HepG2 (cell line): Measurements from ENCODE around the gene ITCH. TPM values are rescaled to one million over a fixed set of nuclear protein-coding genes. Genes with fewer than 3 reads are reported as not detected.
"Not testable (repeated sequence)": the region's sequence is repeated elsewhere in the genome, so short reads cannot be mapped to it uniquely, and the experiment has no call there.

Experiments
- ATAC-seq: fragments of 200-7000 bp; cut with Tn5 transposase; 3 replicates; pipeline ENCODE4 v1.9.1; 2020; ENCODE audit warnings: mild to moderate bottlenecking, moderate library complexity
- BruUV-seq: library from RNA; stranded (reverse); fragments of 400-500 nt; replicated peaks from 2 replicates; lab custom pipeline; 2021; lab: Mats Ljungman, UMichigan
- CTCF ChIA-PET: fragments of 300-600 bp; formaldehyde crosslinking; extraction: SDS; loops from one replicate; lab custom pipeline; 2021; ENCODE audit warnings: low total read pairs, inconsistent platforms, low intra/inter-chr PET ratio; lab: Yijun Ruan, JAX
- POLR2A ChIA-PET: fragments of 350-600 bp; sonication (Branson Sonifier 250); formaldehyde crosslinking; loops from one replicate; lab custom pipeline; 2020; ENCODE audit warnings: antibody characterized with exemption, inconsistent platforms; lab: Yijun Ruan, JAX
- DNase-seq: peaks from one replicate; pipeline ENCODE4 v3.0.0-alpha.2; 2015; ENCODE audit warnings: low spot score
- FAIRE-seq: peaks from 3 replicates; lab custom pipeline; 2011; peaks lifted over from hg19 to GRCh38; lab: Jason Lieb, UNC
- H2AFZ ChIP-seq: one replicate; pipeline ENCODE4 v1.6.1; 2011; ENCODE audit warnings: low read length, inconsistent platforms
- H3K27ac ChIP-seq: fragments of 300-600 bp; 3 replicates; pipeline ENCODE4 v1.8.0; 2011; ENCODE audit warnings: mixed run types, mild to moderate bottlenecking, mixed read lengths, low read length, inconsistent platforms; ENCODE audit not compliant: insufficient read depth; ENCODE audit errors: extremely low read length
- H3K27me3 ChIP-seq, 2 experiments: fragments of 200-600 bp in 1 of 2; 2 replicates in 1 of 2; 3 replicates in 1 of 2; pipeline versions ENCODE4 v1.6.0 to v1.8.0; 2011; ENCODE audit warnings: low read length in 2 of 2, mild to moderate bottlenecking in 2 of 2, moderate library complexity in 2 of 2, inconsistent platforms in 1 of 2; ENCODE audit not compliant: insufficient read depth in 2 of 2, control insufficient read depth in 1 of 2
- H3K36me3 ChIP-seq, 2 experiments: fragments of 200-600 bp in 1 of 2; replicated peaks in 1 of 2; 2 replicates in 1 of 2; 3 replicates in 1 of 2; pipeline versions ENCODE4 v1.5.1 to v1.8.0; 2011; ENCODE audit warnings: low read length in 2 of 2, inconsistent platforms in 1 of 2; ENCODE audit not compliant: insufficient read depth in 2 of 2, control insufficient read depth in 1 of 2
- H3K4me1 ChIP-seq: 2 replicates; pipeline ENCODE4 v1.5.1; 2012; ENCODE audit warnings: low read length, inconsistent platforms; ENCODE audit not compliant: insufficient read depth
- H3K4me2 ChIP-seq: 2 replicates; pipeline ENCODE4 v1.6.0; 2011; ENCODE audit warnings: low read depth, low read length, inconsistent platforms
- H3K4me3 ChIP-seq, 3 experiments: fragments of 200-600 bp in 1 of 3; sonication (generic), shearing (Covaris generic) in 1 of 3; replicated peaks in 1 of 3; 2 replicates each; pipeline ENCODE4 v1.5.1; 2011 to 2016; ENCODE audit warnings: low read length in 3 of 3, inconsistent platforms in 2 of 3, low read depth in 2 of 3, mild to moderate bottlenecking in 2 of 3, control low read depth in 1 of 3, mixed read lengths in 1 of 3; ENCODE audit not compliant: insufficient read depth in 1 of 3
- H3K79me2 ChIP-seq: one replicate; pipeline ENCODE4 v1.6.1; 2011; ENCODE audit warnings: low read length, inconsistent platforms; ENCODE audit not compliant: insufficient read depth
- H3K9ac ChIP-seq: 2 replicates; pipeline ENCODE4 v1.6.0; 2011; ENCODE audit warnings: mild to moderate bottlenecking, low read depth, low read length, inconsistent platforms; ENCODE audit not compliant: insufficient read depth
- H3K9me3 ChIP-seq: 2 replicates; pipeline ENCODE4 v1.5.1; 2012; ENCODE audit warnings: mild to moderate bottlenecking, low read length
- H4K20me1 ChIP-seq: 2 replicates; pipeline ENCODE4 v1.6.0; 2011; ENCODE audit warnings: inconsistent platforms, mild to moderate bottlenecking, low read length, moderate library complexity; ENCODE audit not compliant: insufficient read depth
- ATF7 ChIP-seq, 2 experiments: fragments of 450-650 bp in 1 of 2; sonication (generic) in 1 of 2; formaldehyde crosslinking in 1 of 2; IDR thresholded peaks; 2 replicates each; pipeline versions ENCODE4 v1.4.0 to v1.6.1; 2016 to 2020; ENCODE audit warnings: antibody characterized with exemption in 1 of 2, mild to moderate bottlenecking in 1 of 2, missing genetic modification reagents in 1 of 2
- HNF4G ChIP-seq, 2 experiments: sonication (generic) in 1 of 2; formaldehyde crosslinking in 1 of 2; IDR thresholded peaks; 2 replicates each; pipeline versions ENCODE4 v1.4.0 to v1.6.1; 2011 to 2020; ENCODE audit warnings: borderline replicate concordance in 2 of 2, low read depth in 2 of 2, mild to moderate bottlenecking in 2 of 2, low read length in 1 of 2, missing genetic modification reagents in 1 of 2, moderate library complexity in 1 of 2
- NR2F2 ChIP-seq: IDR thresholded peaks from 2 replicates; pipeline ENCODE4 v1.6.1; 2012; ENCODE audit warnings: low read depth, inconsistent platforms, borderline replicate concordance
- PCBP1 ChIP-seq: fragments of 200-400 bp; formaldehyde crosslinking; IDR thresholded peaks from 2 replicates; pipeline ENCODE4 v1.6.1; 2017; ENCODE audit warnings: mild to moderate bottlenecking, low read depth, low read length, borderline replicate concordance
- RARA ChIP-seq: IDR thresholded peaks from 2 replicates; pipeline ENCODE4 v1.6.1; 2016; ENCODE audit warnings: missing genetic modification reagents, missing compliant biosample characterization
- RBFOX2 ChIP-seq: fragments of 200-400 bp; formaldehyde crosslinking; IDR thresholded peaks from 2 replicates; pipeline ENCODE4 v1.6.1; 2017; ENCODE audit warnings: low read depth, mild to moderate bottlenecking, low read length
- ZFP1 ChIP-seq: IDR thresholded peaks from 2 replicates; pipeline ENCODE4 v1.6.1; 2016
- ZNF460 ChIP-seq: sonication (generic); formaldehyde crosslinking; IDR thresholded peaks from 2 replicates; pipeline ENCODE4 v1.5.1; 2020; ENCODE audit warnings: missing genetic modification reagents, mild to moderate bottlenecking, borderline replicate concordance
- ZNF496 ChIP-seq: sonication (generic); formaldehyde crosslinking; IDR thresholded peaks from 2 replicates; pipeline ENCODE4 v1.8.1; 2023; ENCODE audit warnings: mild to moderate bottlenecking, moderate library complexity, missing genetic modification reagents; ENCODE audit not compliant: insufficient replicate concordance
- ZNF598 ChIP-seq: sonication (generic); formaldehyde crosslinking; IDR thresholded peaks from 2 replicates; pipeline ENCODE4 v1.5.1; 2020; ENCODE audit warnings: mild to moderate bottlenecking, missing genetic modification reagents, borderline replicate concordance
- ZSCAN22 ChIP-seq: sonication (generic); formaldehyde crosslinking; IDR thresholded peaks from 2 replicates; pipeline ENCODE4 v1.4.0; 2020; ENCODE audit warnings: mild to moderate bottlenecking, missing genetic modification reagents
- WGBS: methylation state at CpG from one replicate; pipeline ENCODE4 v1.1.6; 2017; ENCODE audit warnings: low lambda C conversion rate; 5-methylcytosine and 5-hydroxymethylcytosine counted together
- in situ Hi-C: cut with HindIII; loops from 2 replicates; pipeline ENCODE4 v1.10.0; 2017; ENCODE audit warnings: low pct_unique_long_range_greater_than_20kb; ENCODE audit not compliant: extremely low pct_ligation_motif_present
- intact Hi-C: fragments of 100-400 bp; cut with micrococcal nuclease; formaldehyde crosslinking; loops from one replicate; pipeline ENCODE4 v1.10.0; 2022; ENCODE audit not compliant: unreplicated experiment
- polyA plus RNA-seq, 8 experiments: library from polyadenylated mRNA; depleted of rRNA in 3 of 8; stranded (reverse) in 7 of 8; unstranded in 1 of 8; fragments of >200 nt; fragmentation: Illumina TruSeq in 4 of 8; extraction: Trizol in 4 of 8; gene quantifications; 2 replicates each; pipeline versions ENCODE4 v1.2.1 to v1.2.3, GENCODE V29; 2011 to 2016; ENCODE audit warnings: low read depth in 4 of 8, missing spikeins in 1 of 8, mixed read lengths in 1 of 8; ENCODE audit not compliant: insufficient read depth in 1 of 8
- total RNA-seq, 5 experiments: library from RNA; depleted of rRNA; stranded (reverse); fragments of >200 nt; fragmentation: Illumina TruSeq; extraction: Trizol; gene quantifications; 2 replicates each; pipeline ENCODE4 v1.2.3, GENCODE V29; 2016; ENCODE audit warnings: low read depth in 1 of 5
- TF ChIP-seq, protein P1 (sequence below): sonication (generic); formaldehyde crosslinking; IDR thresholded peaks from 2 replicates; pipeline ENCODE4 v1.5.0; 2020; ENCODE audit warnings: missing genetic modification reagents, mild to moderate bottlenecking, borderline replicate concordance
- TF ChIP-seq, protein P2 (sequence below): sonication (generic); formaldehyde crosslinking; IDR thresholded peaks from 2 replicates; pipeline ENCODE4 v1.4.0; 2020; ENCODE audit warnings: missing genetic modification reagents
- TF ChIP-seq, protein P3 (sequence below): sonication (generic); formaldehyde crosslinking; IDR thresholded peaks from 2 replicates; pipeline ENCODE4 v1.4.0; 2020; ENCODE audit warnings: missing genetic modification reagents, borderline replicate concordance

Gene ITCH
- total and polyA plus RNA-seq, 2 of the 13 experiments (the other 11 are each of a cell fraction or from before 2014, with no cell fraction given) = 20.5 to 112 TPM

DNA sequence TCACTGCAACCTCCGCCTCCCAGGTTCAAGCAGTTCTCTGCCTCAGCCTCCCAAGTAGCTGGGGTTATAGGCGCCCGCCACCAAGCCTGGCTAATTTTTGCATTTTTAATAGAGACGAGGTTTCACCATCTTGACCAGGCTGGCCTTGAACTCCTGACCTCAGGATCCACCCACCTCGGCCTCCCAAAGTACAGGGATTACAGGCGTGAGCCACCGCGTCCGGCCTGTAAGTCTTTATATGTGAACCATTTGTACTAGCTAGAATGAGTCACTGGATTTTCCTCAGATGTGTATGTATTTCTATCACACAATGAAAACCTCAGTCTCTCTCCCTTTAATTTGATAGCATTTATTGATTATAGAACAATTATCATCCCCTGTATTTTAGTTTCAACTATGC is 34.0 kb downstream of the ITCH start (continued):
- peak; percentile 60; the same call in 1 of the 2 replicates for TF ChIP-seq ZNF460
- TF ChIP-seq ZFP1 (CRISPR knock-in tag) = no peak
- TF ChIP-seq PCBP1 = no peak
- TF ChIP-seq, protein P1, sequence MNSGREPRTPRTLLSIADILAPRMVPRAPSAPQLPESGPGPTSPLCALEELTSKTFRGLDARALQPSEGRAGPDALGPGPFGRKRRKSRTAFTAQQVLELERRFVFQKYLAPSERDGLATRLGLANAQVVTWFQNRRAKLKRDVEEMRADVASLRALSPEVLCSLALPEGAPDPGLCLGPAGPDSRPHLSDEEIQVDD (CRISPR knock-in tag) = no peak
- no peak for TF ChIP-seq ZNF496
- TF ChIP-seq RARA (CRISPR knock-in tag) = 0 out of 2 replicates have a peak, but pooled peaks have one; percentile 36
- no peak for TF ChIP-seq ZNF598 (CRISPR knock-in tag)
- TF ChIP-seq HNF4G (IDR thresholded peaks at IDR 0.05; ENCODE audit: borderline replicate concordance, low read depth, low read length) = no peak
- TF ChIP-seq HNF4G (CRISPR knock-in tag; IDR thresholded peaks at IDR 0.05; ENCODE audit: borderline replicate concordance, low read depth) = no peak
- TF ChIP-seq, protein P2, sequence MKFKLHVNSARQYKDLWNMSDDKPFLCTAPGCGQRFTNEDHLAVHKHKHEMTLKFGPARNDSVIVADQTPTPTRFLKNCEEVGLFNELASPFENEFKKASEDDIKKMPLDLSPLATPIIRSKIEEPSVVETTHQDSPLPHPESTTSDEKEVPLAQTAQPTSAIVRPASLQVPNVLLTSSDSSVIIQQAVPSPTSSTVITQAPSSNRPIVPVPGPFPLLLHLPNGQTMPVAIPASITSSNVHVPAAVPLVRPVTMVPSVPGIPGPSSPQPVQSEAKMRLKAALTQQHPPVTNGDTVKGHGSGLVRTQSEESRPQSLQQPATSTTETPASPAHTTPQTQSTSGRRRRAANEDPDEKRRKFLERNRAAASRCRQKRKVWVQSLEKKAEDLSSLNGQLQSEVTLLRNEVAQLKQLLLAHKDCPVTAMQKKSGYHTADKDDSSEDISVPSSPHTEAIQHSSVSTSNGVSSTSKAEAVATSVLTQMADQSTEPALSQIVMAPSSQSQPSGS = no peak
- no peak for TF ChIP-seq NR2F2
- TF ChIP-seq ATF7 (IDR thresholded peaks at IDR 0.05) = no peak
- TF ChIP-seq ATF7 (CRISPR knock-in tag; IDR thresholded peaks at IDR 0.05) = no peak
- TF ChIP-seq, protein P3, sequence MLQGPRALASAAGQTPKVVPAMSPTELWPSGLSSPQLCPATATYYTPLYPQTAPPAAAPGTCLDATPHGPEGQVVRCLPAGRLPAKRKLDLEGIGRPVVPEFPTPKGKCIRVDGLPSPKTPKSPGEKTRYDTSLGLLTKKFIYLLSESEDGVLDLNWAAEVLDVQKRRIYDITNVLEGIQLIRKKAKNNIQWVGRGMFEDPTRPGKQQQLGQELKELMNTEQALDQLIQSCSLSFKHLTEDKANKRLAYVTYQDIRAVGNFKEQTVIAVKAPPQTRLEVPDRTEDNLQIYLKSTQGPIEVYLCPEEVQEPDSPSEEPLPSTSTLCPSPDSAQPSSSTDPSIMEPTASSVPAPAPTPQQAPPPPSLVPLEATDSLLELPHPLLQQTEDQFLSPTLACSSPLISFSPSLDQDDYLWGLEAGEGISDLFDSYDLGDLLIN (CRISPR knock-in tag) = no peak
- no peak for TF ChIP-seq ZSCAN22 (CRISPR knock-in tag)
- TF ChIP-seq RBFOX2 = no peak

DNA sequence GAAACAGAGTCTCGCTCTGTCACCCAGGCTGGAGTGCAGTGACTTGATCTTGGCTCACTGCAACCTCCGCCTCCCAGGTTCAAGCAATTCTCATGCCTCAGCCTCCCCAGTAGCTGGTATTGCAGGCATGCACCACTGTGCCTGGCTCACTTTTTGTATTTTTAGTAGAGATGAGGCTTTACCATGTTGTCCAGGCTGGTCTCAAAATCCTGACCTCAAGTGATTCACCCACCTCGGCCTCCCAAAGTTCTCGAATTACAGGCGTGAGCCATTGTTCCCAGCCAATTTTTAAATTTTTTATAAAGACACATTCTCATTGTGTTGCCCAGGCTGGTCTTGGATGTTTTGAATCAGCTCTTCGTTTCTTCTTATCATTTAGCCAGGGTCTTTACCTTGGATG is 37.7 kb downstream of the ITCH start:
- Histone ChIP-seq H3K79me2 (peaks cover 76% of the 10 kb centered on the region), H3K36me3 (peaks cover 17 to 38% of the 10 kb centered on the region in 2 experiments), H4K20me1 (peaks cover 23% of the 10 kb centered on the region), H3K4me1 (peaks cover 73% of the 10 kb centered on the region)
- 94% methylated on average over 6 of the region's 6 CpGs for WGBS
- ATAC-seq, FAIRE-seq, DNase-seq, BruUV-seq, H3K9ac ChIP-seq, H3K4me3 ChIP-seq, H2AFZ ChIP-seq, H3K27ac ChIP-seq, intact Hi-C loops, H3K4me2 ChIP-seq, in situ Hi-C loops, H3K27me3 ChIP-seq, CTCF ChIA-PET, H3K9me3 ChIP-seq: not testable (repeated sequence)
- POLR2A ChIA-PET = interaction anchor here (0.7 to 3.5 kb wide), 2 partner anchors 38 to 68 kb away, joined by 3 to 10 read pairs; partner anchors contain the start of gene ITCH
